Liver (tissue), 3 donors: Measurements from ENCODE around the gene ALG12.

Source experiments
- ATF3 ChIP-seq: IDR thresholded peaks from 2 replicates; pipeline ENCODE4 v1.6.1; 2016; ENCODE audit warnings: antibody characterized with exemption
- CTCF ChIP-seq: fragments of 150-350 bp; IDR thresholded peaks from 2 replicates; pipeline ENCODE4 v1.5.1; 2017; ENCODE audit warnings: improper control_type of control experiment, low read depth, low read length; ENCODE audit not compliant: missing input control
- GABPA ChIP-seq, 2 donors: IDR thresholded peaks in 1 of 2; conservative IDR thresholded peaks in 1 of 2; 2 replicates each; pipeline ENCODE4 v1.6.1; 2016; ENCODE audit warnings: antibody characterized with exemption in 2 of 2, mild to moderate bottlenecking in 1 of 2, moderate library complexity in 1 of 2
- REST ChIP-seq: IDR thresholded peaks from 2 replicates; pipeline ENCODE4 v1.6.1; 2016; ENCODE audit warnings: antibody characterized with exemption, mild to moderate bottlenecking
- SP1 ChIP-seq: IDR thresholded peaks from 2 replicates; pipeline ENCODE4 v1.6.1; 2018; ENCODE audit warnings: antibody characterized with exemption, mild to moderate bottlenecking
- TAF1 ChIP-seq: conservative IDR thresholded peaks from 2 replicates; pipeline ENCODE4 v1.6.1; 2016; ENCODE audit warnings: antibody characterized with exemption, mild to moderate bottlenecking
- YY1 ChIP-seq: IDR thresholded peaks from 2 replicates; pipeline ENCODE4 v1.6.1; 2016; ENCODE audit warnings: antibody characterized with exemption, mild to moderate bottlenecking
- donor health status: healthy.
- donor health status: healthy.

- TF ChIP-seq CTCF, result no peak
- no peak for TF ChIP-seq TAF1
- no peak for TF ChIP-seq YY1
- no peak for TF ChIP-seq GABPA (IDR thresholded peaks at IDR 0.05 in 1 of 2, conservative IDR thresholded peaks at IDR 0.05 in 1 of 2)
- TF ChIP-seq REST, result no peak
- TF ChIP-seq SP1, result no peak
- TF ChIP-seq ATF3, result no peak
Observed at GRCh38 chr22:49906071-49906798, 12.0 kb downstream of the ALG12 start.
